ENCODE measurements around the gene C1QL4. TPM values are rescaled to one million over a fixed set of nuclear protein-coding genes. Genes with fewer than 3 reads are reported as not detected.

Gene C1QL4
- polyA plus RNA-seq, 1 donor from 2014 or later, result 13.7 TPM

- Histone ChIP-seq H3K36me3 (ENCODE audit: insufficient read depth, low read length) (no peaks in the 10 kb centered on the region), H3F3A (ENCODE audit: insufficient read depth, low read length, poor library complexity, severe bottlenecking) (no peaks in the 10 kb centered on the region), H2AFZ (ENCODE audit: low read depth, low read length) (no peak overlapping the region), H3K9me2 (ENCODE audit: insufficient read depth, low read length) (no peaks in the 10 kb centered on the region), H4K20me1 (ENCODE audit: insufficient read depth) (no peaks in the 10 kb centered on the region), H3K4me3 (ENCODE audit: low read length) (peak overlapping the region; percentile 69), H3K9me3 (ENCODE audit: low read length) (no peaks in the 10 kb centered on the region), H3K79me2 (replicated peaks; ENCODE audit: insufficient read depth, low read length) (no peaks in the 10 kb centered on the region), H3K27ac (ENCODE audit: low read length) (no peak overlapping the region), H3K27me3 (ENCODE audit: insufficient read depth, low read depth, low read length) (peaks cover 92% of the 10 kb centered on the region), H3K9ac (ENCODE audit: low read length) (no peak overlapping the region), H3K4me2 (ENCODE audit: low read length) (no peak overlapping the region)
- TF ChIP-seq POLR2AphosphoS5 (IDR thresholded peaks at IDR 0.05), result no peak
- no peak for TF ChIP-seq TAF1 (IDR thresholded peaks at IDR 0.05; ENCODE audit: low read depth)
- TF ChIP-seq SMC3 (conservative IDR thresholded peaks at IDR 0.05; ENCODE audit: poor library complexity), result no peak
- TF ChIP-seq EP300 (conservative IDR thresholded peaks at IDR 0.05; ENCODE audit: poor library complexity, severe bottlenecking), result no peak
- no peak for TF ChIP-seq MXI1 (conservative IDR thresholded peaks at IDR 0.05; ENCODE audit: poor library complexity, severe bottlenecking)
- no peak for TF ChIP-seq EZH2 (IDR thresholded peaks at IDR 0.05; ENCODE audit: borderline replicate concordance, insufficient read depth, low read length, poor library complexity, severe bottlenecking)
- no peak for TF ChIP-seq REST (IDR thresholded peaks at IDR 0.05; ENCODE audit: borderline replicate concordance)
- no peak for TF ChIP-seq CTCF (IDR thresholded peaks at IDR 0.05; ENCODE audit: poor library complexity, severe bottlenecking)
- TF ChIP-seq RAD21 (conservative IDR thresholded peaks at IDR 0.05), result no peak
Measured at GRCh38 chr12:49339464-49339861, 2.5 kb upstream of the C1QL4 start.

- H3K9me3 ChIP-seq (ENCODE audit: low read length), result no peaks in the 10 kb centered on the region
- H4K20me1 ChIP-seq (ENCODE audit: insufficient read depth), result no peaks in the 10 kb centered on the region
- H2AFZ ChIP-seq (ENCODE audit: low read depth, low read length), result no peak overlapping the region
- H3K9me2 ChIP-seq (ENCODE audit: insufficient read depth, low read length), result no peaks in the 10 kb centered on the region
- peak overlapping the region; percentile 71 for H3K27ac ChIP-seq (ENCODE audit: low read length)
- H3K79me2 ChIP-seq (replicated peaks; ENCODE audit: insufficient read depth, low read length), result no peaks in the 10 kb centered on the region
- no peak overlapping the region for H3K9ac ChIP-seq (ENCODE audit: low read length)
- no peak overlapping the region for H3K4me2 ChIP-seq (ENCODE audit: low read length)
- no peaks in the 10 kb centered on the region for H3K36me3 ChIP-seq (ENCODE audit: insufficient read depth, low read length)
- no peak for TF ChIP-seq EP300 (conservative IDR thresholded peaks at IDR 0.05; ENCODE audit: poor library complexity, severe bottlenecking)
- no peak for TF ChIP-seq REST (IDR thresholded peaks at IDR 0.05; ENCODE audit: borderline replicate concordance)
- no peak for TF ChIP-seq MXI1 (conservative IDR thresholded peaks at IDR 0.05; ENCODE audit: poor library complexity, severe bottlenecking)
- no peak for TF ChIP-seq POLR2AphosphoS5 (IDR thresholded peaks at IDR 0.05)
- no peak for TF ChIP-seq CTCF (IDR thresholded peaks at IDR 0.05; ENCODE audit: poor library complexity, severe bottlenecking)
- TF ChIP-seq EZH2 (IDR thresholded peaks at IDR 0.05; ENCODE audit: borderline replicate concordance, insufficient read depth, low read length, poor library complexity, severe bottlenecking), result no peak
- TF ChIP-seq TAF1 (IDR thresholded peaks at IDR 0.05; ENCODE audit: low read depth), result no peak
- no peak for TF ChIP-seq SMC3 (conservative IDR thresholded peaks at IDR 0.05; ENCODE audit: poor library complexity)
- no peak for TF ChIP-seq RAD21 (conservative IDR thresholded peaks at IDR 0.05)
- H3K4me3 ChIP-seq (ENCODE audit: low read length), result peak overlapping the region; percentile 69
- no peaks in the 10 kb centered on the region for H3F3A ChIP-seq (ENCODE audit: insufficient read depth, low read length, poor library complexity, severe bottlenecking)
- peaks cover 92% of the 10 kb centered on the region for H3K27me3 ChIP-seq (ENCODE audit: insufficient read depth, low read depth, low read length)
Measured at GRCh38 chr12:49338830-49339463, 2.0 kb upstream of the C1QL4 start.
